SK-N-SH treated with all-trans-retinoic acid at 6 μM for 48 hours (cell line): ENCODE data around the gene FKBP6.

Source experiments
- ATAC-seq: fragments of 200-7000 bp; cut with Tn5 transposase; 3 replicates; pipeline ENCODE4 v1.9.1; 2020; ENCODE audit warnings: mild to moderate bottlenecking, moderate library complexity
- ARNTL ChIP-seq: fragments of 450-650 bp; formaldehyde crosslinking; IDR thresholded peaks from 2 replicates; pipeline ENCODE4 v1.5.0; 2020; ENCODE audit warnings: low read depth, mild to moderate bottlenecking, moderate library complexity, borderline replicate concordance
- BACH2 ChIP-seq: fragments of 250-450 bp; sonication (Bioruptor Pico); IDR thresholded peaks from 2 replicates; pipeline ENCODE4 v1.9.0; 2021; ENCODE audit warnings: mild to moderate bottlenecking, borderline replicate concordance
- CREB5 ChIP-seq: fragments of 250-450 bp; sonication (Bioruptor Pico); IDR thresholded peaks from 2 replicates; pipeline ENCODE4 v1.5.1; 2020; ENCODE audit warnings: low read depth, mild to moderate bottlenecking, moderate library complexity
- CSDC2 ChIP-seq: fragments of 250-450 bp; sonication (Bioruptor Pico); IDR thresholded peaks from 2 replicates; pipeline ENCODE4 v1.5.0; 2020; ENCODE audit warnings: mild to moderate bottlenecking, moderate library complexity
- CSRNP3 ChIP-seq: fragments of 250-450 bp; sonication (Bioruptor Pico); IDR thresholded peaks from 2 replicates; pipeline ENCODE4 v1.5.1; 2021; ENCODE audit warnings: mild to moderate bottlenecking, moderate library complexity
- GLIS3 ChIP-seq: fragments of 250-450 bp; sonication (Bioruptor Pico); IDR thresholded peaks from 2 replicates; pipeline ENCODE4 v1.5.0; 2020; ENCODE audit warnings: mild to moderate bottlenecking, moderate library complexity
- ISL1 ChIP-seq: fragments of 250-450 bp; sonication (Bioruptor Pico); IDR thresholded peaks from 2 replicates; pipeline ENCODE4 v2.1.2; 2022; ENCODE audit warnings: mild to moderate bottlenecking, moderate library complexity
- OSR1 ChIP-seq: fragments of 250-450 bp; sonication (Bioruptor Pico); IDR thresholded peaks from 2 replicates; pipeline ENCODE4 v1.8.0; 2022; ENCODE audit warnings: moderate library complexity, mild to moderate bottlenecking, inconsistent platforms
- PATZ1 ChIP-seq: fragments of 250-450 bp; sonication (Bioruptor Pico); IDR thresholded peaks from 2 replicates; pipeline ENCODE4 v1.8.0; 2020; ENCODE audit warnings: mild to moderate bottlenecking, moderate library complexity, borderline replicate concordance
- POU6F1 ChIP-seq: fragments of 250-450 bp; sonication (Bioruptor Pico); IDR thresholded peaks from 2 replicates; pipeline ENCODE4 v1.8.0; 2021; ENCODE audit warnings: low read depth, mild to moderate bottlenecking, moderate library complexity, borderline replicate concordance
- PPARA ChIP-seq: fragments of 250-450 bp; sonication (Bioruptor Pico); IDR thresholded peaks from 2 replicates; pipeline ENCODE4 v1.5.0; 2020; ENCODE audit warnings: mild to moderate bottlenecking, borderline replicate concordance
- SNAI2 ChIP-seq: fragments of 250-450 bp; sonication (Bioruptor Pico); IDR thresholded peaks from 2 replicates; pipeline ENCODE4 v1.5.0; 2020; ENCODE audit warnings: mild to moderate bottlenecking, moderate library complexity
- TCF4 ChIP-seq: fragments of 250-450 bp; sonication (Bioruptor Pico); IDR thresholded peaks from 2 replicates; pipeline ENCODE4 v1.8.0; 2021; ENCODE audit warnings: mild to moderate bottlenecking, moderate library complexity, borderline replicate concordance
- TSHZ2 ChIP-seq: fragments of 250-450 bp; sonication (Bioruptor Pico); IDR thresholded peaks from 2 replicates; pipeline ENCODE4 v1.5.0; 2020; ENCODE audit warnings: mild to moderate bottlenecking, moderate library complexity
- ZC3H10 ChIP-seq: fragments of 250-450 bp; sonication (Bioruptor Pico); IDR thresholded peaks from 2 replicates; pipeline ENCODE4 v1.5.1; 2021; ENCODE audit warnings: mild to moderate bottlenecking, moderate library complexity
- ZFP3 ChIP-seq: fragments of 250-450 bp; sonication (Bioruptor Pico); IDR thresholded peaks from 2 replicates; pipeline ENCODE4 v1.5.0; 2020; ENCODE audit warnings: mild to moderate bottlenecking, moderate library complexity
- ZFP30 ChIP-seq: fragments of 450-650 bp; formaldehyde crosslinking; IDR thresholded peaks from 2 replicates; pipeline ENCODE4 v1.5.0; 2022; ENCODE audit warnings: mild to moderate bottlenecking, moderate library complexity
- ZNF565 ChIP-seq: fragments of 450-650 bp; formaldehyde crosslinking; conservative IDR thresholded peaks from 2 replicates; pipeline ENCODE4 v1.5.0; 2020; ENCODE audit warnings: low read depth, mild to moderate bottlenecking, moderate library complexity
- ZNF70 ChIP-seq: fragments of 450-650 bp; formaldehyde crosslinking; IDR thresholded peaks from 2 replicates; pipeline ENCODE4 v1.5.0; 2020; ENCODE audit warnings: mild to moderate bottlenecking, moderate library complexity
- ZNF8 ChIP-seq: fragments of 450-650 bp; formaldehyde crosslinking; IDR thresholded peaks from 2 replicates; pipeline ENCODE4 v1.5.0; 2020; ENCODE audit warnings: mild to moderate bottlenecking, moderate library complexity

FKBP6 gene

GRCh38 chr7:73338321-73338720 lies 10.4 kb downstream of the FKBP6 start:
- TF ChIP-seq PATZ1 (CRISPR knock-in tag) (no peak), CSRNP3 (CRISPR knock-in tag) (no peak), CSDC2 (CRISPR knock-in tag) (no peak), POU6F1 (CRISPR knock-in tag) (no peak), ARNTL (CRISPR knock-in tag) (no peak), ZNF565 (no peak), CREB5 (CRISPR knock-in tag) (no peak)
- no peak for ATAC-seq

- no peak for ATAC-seq
- TF ChIP-seq PPARA (CRISPR knock-in tag) (no peak), POU6F1 (CRISPR knock-in tag) (no peak), OSR1 (no peak), CSRNP3 (CRISPR knock-in tag) (no peak), GLIS3 (CRISPR knock-in tag) (no peak), ZNF565 (no peak), ZFP30 (no peak), SNAI2 (no peak), ZNF8 (CRISPR knock-in tag) (no peak)
Measured at GRCh38 chr7:73340514-73340913, 12.6 kb downstream of the FKBP6 start.

GRCh38 chr7:73341877-73342276 lies 13.9 kb downstream of the FKBP6 start:
- peak; percentile 58 for ATAC-seq
- no peak for TF ChIP-seq ZFP3 (CRISPR knock-in tag)
- no peak for TF ChIP-seq ISL1
- no peak for TF ChIP-seq CREB5 (CRISPR knock-in tag)

- peak; percentile 93 for ATAC-seq
- TF ChIP-seq CREB5 (CRISPR knock-in tag) (no peak), CSRNP3 (CRISPR knock-in tag) (no peak), BACH2 (CRISPR knock-in tag) (no peak), ZNF70 (CRISPR knock-in tag) (no peak), ZC3H10 (CRISPR knock-in tag) (no peak), TCF4 (no peak), SNAI2 (no peak), TSHZ2 (no peak)
Measured at GRCh38 chr7:73342645-73343044, 14.7 kb downstream of the FKBP6 start.
